Measurements from ENCODE around the gene EBP. TPM values are rescaled to one million over a fixed set of nuclear protein-coding genes. Genes with fewer than 3 reads are reported as not detected.

The EBP gene
- total RNA-seq, 2 experiments from 2014 or later = 38.1 to 41.1 TPM

DNA sequence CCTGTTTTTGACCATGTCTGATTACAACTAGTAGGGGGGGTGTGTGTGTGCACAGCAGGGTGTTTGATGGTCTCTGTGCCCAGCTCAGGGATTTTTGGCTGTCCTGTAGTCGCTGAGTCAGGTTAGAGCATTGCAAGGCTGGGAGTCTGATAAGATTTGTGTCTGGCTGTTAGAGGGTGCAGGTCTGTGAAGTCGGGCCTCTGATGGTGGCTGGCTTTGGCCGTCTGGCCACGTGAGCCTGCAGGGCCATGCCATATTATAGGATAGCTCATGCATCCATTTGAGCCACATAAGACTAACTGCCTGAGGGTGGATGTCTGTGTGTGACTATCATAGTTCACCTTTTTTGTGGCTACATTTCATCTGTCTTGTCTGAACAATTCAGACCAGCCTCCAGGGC, 7.9 kb upstream of the EBP start:
- intact Hi-C loops (cut with DNase I, micrococcal nuclease) = no loop called here
- Histone ChIP-seq H3K9me3 (ENCODE audit: control insufficient read depth in 1 of 2, insufficient read depth in 1 of 2, low read length in 2 of 2) (no peaks in the 10 kb centered on the region), H3K27me3 (ENCODE audit: control insufficient read depth in 1 of 2, insufficient read depth in 2 of 2, low read length in 2 of 2) (no peaks in the 10 kb centered on the region), H3K27ac (ENCODE audit: low read depth in 1 of 2, low read length in 2 of 2) (no peak overlapping the region), H3K36me3 (ENCODE audit: insufficient read depth, low read length) (peaks cover 6% of the 10 kb centered on the region), H3K4me3 (ENCODE audit: low read length) (no peak overlapping the region), H3K4me1 (ENCODE audit: insufficient read depth, low read length) (peaks cover 17% of the 10 kb centered on the region)
- no peak overlapping the region for H3K4me3 Mint-ChIP-seq
- H3K4me1 Mint-ChIP-seq (ENCODE audit: low read depth) = peaks cover 22% of the 10 kb centered on the region
- no peaks in the 10 kb centered on the region for H3K27me3 Mint-ChIP-seq
- H3K36me3 Mint-ChIP-seq (ENCODE audit: low read depth) = peaks cover 25% of the 10 kb centered on the region
- CTCF ChIA-PET = no interaction called here
- POLR2A ChIA-PET = no interaction called here
- no peaks in the 10 kb centered on the region for H3K9me3 Mint-ChIP-seq
- H3K27ac Mint-ChIP-seq = no peak overlapping the region
- DNase-seq = no peak
- TF ChIP-seq, protein P1, sequence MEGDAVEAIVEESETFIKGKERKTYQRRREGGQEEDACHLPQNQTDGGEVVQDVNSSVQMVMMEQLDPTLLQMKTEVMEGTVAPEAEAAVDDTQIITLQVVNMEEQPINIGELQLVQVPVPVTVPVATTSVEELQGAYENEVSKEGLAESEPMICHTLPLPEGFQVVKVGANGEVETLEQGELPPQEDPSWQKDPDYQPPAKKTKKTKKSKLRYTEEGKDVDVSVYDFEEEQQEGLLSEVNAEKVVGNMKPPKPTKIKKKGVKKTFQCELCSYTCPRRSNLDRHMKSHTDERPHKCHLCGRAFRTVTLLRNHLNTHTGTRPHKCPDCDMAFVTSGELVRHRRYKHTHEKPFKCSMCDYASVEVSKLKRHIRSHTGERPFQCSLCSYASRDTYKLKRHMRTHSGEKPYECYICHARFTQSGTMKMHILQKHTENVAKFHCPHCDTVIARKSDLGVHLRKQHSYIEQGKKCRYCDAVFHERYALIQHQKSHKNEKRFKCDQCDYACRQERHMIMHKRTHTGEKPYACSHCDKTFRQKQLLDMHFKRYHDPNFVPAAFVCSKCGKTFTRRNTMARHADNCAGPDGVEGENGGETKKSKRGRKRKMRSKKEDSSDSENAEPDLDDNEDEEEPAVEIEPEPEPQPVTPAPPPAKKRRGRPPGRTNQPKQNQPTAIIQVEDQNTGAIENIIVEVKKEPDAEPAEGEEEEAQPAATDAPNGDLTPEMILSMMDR (IDR thresholded peaks at IDR 0.05) = no peak
- ATAC-seq (ENCODE audit: poor library complexity) = no peak

DNA sequence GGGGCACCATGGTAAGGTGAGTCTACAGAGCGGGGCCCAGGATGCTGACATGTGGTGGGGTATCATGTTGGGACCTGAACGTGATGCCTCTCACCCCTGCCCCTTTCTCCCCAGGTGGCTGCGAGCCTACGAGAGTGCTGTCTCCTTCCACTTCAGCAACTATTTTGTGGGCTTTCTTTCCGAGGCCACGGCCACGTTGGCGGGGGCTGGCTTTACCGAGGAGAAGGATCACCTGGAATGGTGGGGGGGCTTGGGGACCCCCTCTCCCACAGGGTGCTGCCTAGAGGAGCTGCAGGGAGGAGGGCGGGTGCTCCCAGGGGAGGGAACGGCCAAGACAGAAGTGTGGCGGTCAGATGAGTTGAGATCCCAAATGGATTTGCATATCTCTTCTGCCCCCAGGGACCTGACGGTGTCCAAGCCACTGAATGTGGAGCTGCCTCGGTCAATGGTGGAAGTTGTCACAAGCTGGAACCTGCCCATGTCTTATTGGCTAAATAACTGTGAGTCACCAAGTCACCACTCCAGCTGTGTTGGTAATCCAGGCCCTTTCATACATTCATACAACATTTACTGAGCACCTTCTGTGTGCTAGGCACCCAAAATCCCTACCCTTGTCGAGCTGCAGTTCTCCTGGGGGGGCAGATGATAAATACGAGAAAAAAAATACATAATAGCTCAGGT, 7.3 kb upstream of the EBP start:
- no peak overlapping the region for H3K4me3 Mint-ChIP-seq
- intact Hi-C loops (cut with DNase I, micrococcal nuclease) = no loop called here

DNA sequence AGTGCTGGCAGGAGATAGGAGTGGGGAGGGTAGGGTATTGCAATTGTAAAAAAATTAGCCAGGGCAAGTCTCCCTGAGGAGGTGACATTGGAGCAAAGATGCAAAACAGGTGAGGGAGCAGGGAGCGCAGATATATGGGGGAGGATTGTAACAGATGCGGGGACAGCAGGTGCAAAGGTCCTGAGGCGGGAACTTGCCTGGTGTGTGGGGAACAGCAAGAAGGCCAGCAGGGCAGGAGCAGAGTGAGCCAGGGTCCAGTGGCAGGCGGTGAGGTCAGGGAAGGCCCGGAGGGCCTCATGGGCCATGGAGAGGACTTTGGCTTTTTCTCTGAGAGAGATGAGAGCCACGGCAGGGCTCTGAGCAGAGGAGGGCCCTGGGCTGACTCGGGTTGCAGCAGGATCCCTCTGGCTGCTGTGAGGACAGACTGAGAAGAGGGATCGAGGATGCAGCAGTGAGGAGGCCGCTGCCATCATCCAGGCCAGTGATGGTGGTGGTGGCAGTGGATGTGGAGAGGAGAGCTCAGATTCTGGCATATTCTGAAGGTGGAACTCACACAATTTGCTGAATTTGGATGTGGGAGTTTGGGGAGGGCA, 6.6 kb upstream of the EBP start:
- intact Hi-C loops (cut with DNase I, micrococcal nuclease) = no loop called here
- H3K36me3 Mint-ChIP-seq (ENCODE audit: low read depth) = peaks cover 25% of the 10 kb centered on the region
- TF ChIP-seq, protein P1 (IDR thresholded peaks at IDR 0.05) = no peak
- Histone ChIP-seq H3K36me3 (ENCODE audit: insufficient read depth, low read length) (peaks cover 6% of the 10 kb centered on the region), H3K4me1 (ENCODE audit: insufficient read depth, low read length) (peaks cover 16% of the 10 kb centered on the region), H3K4me3 (ENCODE audit: low read length) (no peak overlapping the region), H3K9me3 (ENCODE audit: control insufficient read depth in 1 of 2, insufficient read depth in 1 of 2, low read length in 2 of 2) (no peaks in the 10 kb centered on the region), H3K27ac (ENCODE audit: low read depth in 1 of 2, low read length in 2 of 2) (no peak overlapping the region), H3K27me3 (ENCODE audit: control insufficient read depth in 1 of 2, insufficient read depth in 2 of 2, low read length in 2 of 2) (no peaks in the 10 kb centered on the region)
- H3K27me3 Mint-ChIP-seq = no peaks in the 10 kb centered on the region
- no peaks in the 10 kb centered on the region for H3K9me3 Mint-ChIP-seq
- POLR2A ChIA-PET = no interaction called here
- DNase-seq = no peak
- H3K4me3 Mint-ChIP-seq = no peak overlapping the region
- CTCF ChIA-PET = no interaction called here
- H3K27ac Mint-ChIP-seq = no peak overlapping the region
- peaks cover 22% of the 10 kb centered on the region for H3K4me1 Mint-ChIP-seq (ENCODE audit: low read depth)
- no peak for ATAC-seq (ENCODE audit: poor library complexity)

More for the DNA sequence above, 7.3 kb upstream of the EBP start:
- Mint-ChIP-seq H3K27me3 (no peaks in the 10 kb centered on the region), H3K27ac (no peak overlapping the region), H3K9me3 (no peaks in the 10 kb centered on the region), H3K36me3 (ENCODE audit: low read depth) (peaks cover 25% of the 10 kb centered on the region), H3K4me1 (ENCODE audit: low read depth) (peaks cover 22% of the 10 kb centered on the region)
- CTCF ChIA-PET = no interaction called here
- Histone ChIP-seq H3K36me3 (ENCODE audit: insufficient read depth, low read length) (peaks cover 6% of the 10 kb centered on the region), H3K27me3 (ENCODE audit: control insufficient read depth in 1 of 2, insufficient read depth in 2 of 2, low read length in 2 of 2) (no peaks in the 10 kb centered on the region), H3K9me3 (ENCODE audit: control insufficient read depth in 1 of 2, insufficient read depth in 1 of 2, low read length in 2 of 2) (no peaks in the 10 kb centered on the region), H3K27ac (ENCODE audit: low read depth in 1 of 2, low read length in 2 of 2) (no peak overlapping the region), H3K4me1 (ENCODE audit: insufficient read depth, low read length) (peaks cover 17% of the 10 kb centered on the region), H3K4me3 (ENCODE audit: low read length) (no peak overlapping the region)
- no peak for DNase-seq
- ATAC-seq (ENCODE audit: poor library complexity) = no peak
- TF ChIP-seq, protein P1 (IDR thresholded peaks at IDR 0.05) = no peak
- POLR2A ChIA-PET = no interaction called here

Data from CD4-positive, alpha-beta T cell (primary cell).